Fibroblast of lung (primary cell): ENCODE results near the gene FAM20C.

Experiments
- EZH2 ChIP-seq: IDR thresholded peaks from 2 replicates; pipeline ENCODE4 v1.5.1; 2012; ENCODE audit warnings: low read length, control low read depth, mild to moderate bottlenecking; ENCODE audit errors: missing control alignments
- TF ChIP-seq, protein P1 (sequence below), 2 donors: IDR thresholded peaks in 1 of 2; conservative IDR thresholded peaks in 1 of 2; 1 replicate in 1 of 2; 2 replicates in 1 of 2; pipeline ENCODE4 v1.5.1; 2011 to 2012; ENCODE audit warnings: low read length in 2 of 2, control low read depth in 1 of 2, inconsistent platforms in 1 of 2, low read depth in 1 of 2, mild to moderate bottlenecking in 1 of 2

GRCh38 chr7:247181-247580 lies 54.8 kb downstream of the FAM20C start:
- TF ChIP-seq, protein P1, sequence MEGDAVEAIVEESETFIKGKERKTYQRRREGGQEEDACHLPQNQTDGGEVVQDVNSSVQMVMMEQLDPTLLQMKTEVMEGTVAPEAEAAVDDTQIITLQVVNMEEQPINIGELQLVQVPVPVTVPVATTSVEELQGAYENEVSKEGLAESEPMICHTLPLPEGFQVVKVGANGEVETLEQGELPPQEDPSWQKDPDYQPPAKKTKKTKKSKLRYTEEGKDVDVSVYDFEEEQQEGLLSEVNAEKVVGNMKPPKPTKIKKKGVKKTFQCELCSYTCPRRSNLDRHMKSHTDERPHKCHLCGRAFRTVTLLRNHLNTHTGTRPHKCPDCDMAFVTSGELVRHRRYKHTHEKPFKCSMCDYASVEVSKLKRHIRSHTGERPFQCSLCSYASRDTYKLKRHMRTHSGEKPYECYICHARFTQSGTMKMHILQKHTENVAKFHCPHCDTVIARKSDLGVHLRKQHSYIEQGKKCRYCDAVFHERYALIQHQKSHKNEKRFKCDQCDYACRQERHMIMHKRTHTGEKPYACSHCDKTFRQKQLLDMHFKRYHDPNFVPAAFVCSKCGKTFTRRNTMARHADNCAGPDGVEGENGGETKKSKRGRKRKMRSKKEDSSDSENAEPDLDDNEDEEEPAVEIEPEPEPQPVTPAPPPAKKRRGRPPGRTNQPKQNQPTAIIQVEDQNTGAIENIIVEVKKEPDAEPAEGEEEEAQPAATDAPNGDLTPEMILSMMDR (conservative IDR thresholded peaks at IDR 0.05 in 1 of 2, IDR thresholded peaks at IDR 0.05 in 1 of 2; ENCODE audit: low read depth in 1 of 2, low read length in 2 of 2), result no peak
- TF ChIP-seq EZH2, result no peak
